Measurements from ENCODE around the gene USP21.

Gene USP21

DNA sequence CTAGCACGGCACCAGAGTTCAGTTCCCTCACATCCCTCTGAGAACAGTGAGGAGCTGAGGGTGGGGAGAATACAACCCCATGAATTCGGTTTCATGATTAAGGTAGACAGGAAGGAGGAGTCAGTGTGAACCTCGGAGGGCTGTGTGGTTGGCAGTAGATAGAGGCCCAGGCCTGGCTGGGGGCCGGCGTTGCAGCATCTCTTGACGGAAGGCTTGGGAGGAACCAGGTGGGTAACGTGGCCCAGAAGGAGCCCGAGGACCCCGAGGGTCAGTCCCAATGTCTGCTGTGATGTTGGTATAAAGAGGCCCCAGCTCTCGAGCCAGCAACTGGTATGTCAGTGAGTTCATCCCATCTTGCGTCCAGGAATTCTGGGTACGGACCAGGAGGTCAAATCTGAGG, 12.4 kb downstream of the USP21 start:
- no peak for DNase-seq (ENCODE audit: extremely low read depth, low read depth)
- TF ChIP-seq, protein P1, sequence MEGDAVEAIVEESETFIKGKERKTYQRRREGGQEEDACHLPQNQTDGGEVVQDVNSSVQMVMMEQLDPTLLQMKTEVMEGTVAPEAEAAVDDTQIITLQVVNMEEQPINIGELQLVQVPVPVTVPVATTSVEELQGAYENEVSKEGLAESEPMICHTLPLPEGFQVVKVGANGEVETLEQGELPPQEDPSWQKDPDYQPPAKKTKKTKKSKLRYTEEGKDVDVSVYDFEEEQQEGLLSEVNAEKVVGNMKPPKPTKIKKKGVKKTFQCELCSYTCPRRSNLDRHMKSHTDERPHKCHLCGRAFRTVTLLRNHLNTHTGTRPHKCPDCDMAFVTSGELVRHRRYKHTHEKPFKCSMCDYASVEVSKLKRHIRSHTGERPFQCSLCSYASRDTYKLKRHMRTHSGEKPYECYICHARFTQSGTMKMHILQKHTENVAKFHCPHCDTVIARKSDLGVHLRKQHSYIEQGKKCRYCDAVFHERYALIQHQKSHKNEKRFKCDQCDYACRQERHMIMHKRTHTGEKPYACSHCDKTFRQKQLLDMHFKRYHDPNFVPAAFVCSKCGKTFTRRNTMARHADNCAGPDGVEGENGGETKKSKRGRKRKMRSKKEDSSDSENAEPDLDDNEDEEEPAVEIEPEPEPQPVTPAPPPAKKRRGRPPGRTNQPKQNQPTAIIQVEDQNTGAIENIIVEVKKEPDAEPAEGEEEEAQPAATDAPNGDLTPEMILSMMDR (IDR thresholded peaks at IDR 0.05; ENCODE audit: low read depth, low read length, missing control alignments), result no peak
- no peak overlapping the region for H3K4me3 ChIP-seq (replicated peaks; ENCODE audit: low read depth, low read length)

DNA sequence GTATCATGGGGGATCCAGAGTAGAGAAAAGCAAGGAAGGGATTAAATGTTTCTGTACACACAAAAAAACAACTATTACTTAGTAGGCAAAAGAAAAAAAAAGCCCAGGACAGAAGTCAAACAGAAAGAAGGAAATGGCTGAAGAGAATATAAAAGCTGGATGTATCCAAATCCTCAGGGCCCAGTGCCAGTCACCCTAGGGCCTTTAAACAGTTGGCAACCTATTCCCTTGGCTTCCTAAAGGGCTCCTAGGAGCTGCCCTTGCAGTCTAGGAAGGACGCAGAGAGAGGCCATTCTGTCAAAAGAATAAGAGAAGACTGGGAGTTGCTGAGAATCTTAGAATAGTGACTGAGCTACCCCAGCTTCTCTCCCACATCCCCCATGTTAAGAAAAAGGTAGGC, 13.0 kb downstream of the USP21 start:
- TF ChIP-seq, protein P1 (IDR thresholded peaks at IDR 0.05; ENCODE audit: low read depth, low read length, missing control alignments), result no peak
- DNase-seq (ENCODE audit: extremely low read depth, low read depth), result no peak
- no peak overlapping the region for H3K4me3 ChIP-seq (replicated peaks; ENCODE audit: low read depth, low read length)

DNA sequence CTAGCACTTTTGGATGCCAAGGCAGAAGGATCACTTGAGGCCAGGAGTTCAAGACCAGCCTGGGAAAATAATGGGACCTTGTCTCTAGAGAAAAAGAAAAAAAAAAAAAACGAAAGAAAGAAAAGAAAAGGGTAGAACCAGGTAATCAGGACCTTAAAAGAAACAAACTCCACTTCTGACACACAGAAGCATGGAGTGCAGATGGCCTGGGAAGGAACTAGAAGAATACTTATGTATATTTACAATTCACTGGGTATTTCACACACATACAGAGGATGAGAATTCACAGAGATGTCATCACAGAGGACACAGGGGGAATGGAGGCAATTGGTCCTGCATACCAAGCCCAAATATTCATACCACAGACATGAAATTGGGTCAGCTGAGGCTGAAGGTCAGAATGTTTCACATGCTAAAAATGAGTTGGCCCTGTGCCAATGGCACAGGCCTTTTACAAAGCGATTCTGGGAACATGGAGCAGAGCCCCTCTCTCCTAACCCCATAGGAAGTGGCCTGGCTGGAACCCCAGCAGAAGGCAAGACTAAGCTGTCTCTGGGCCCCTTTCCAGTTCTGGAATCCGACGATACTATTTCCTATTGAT, 13.6 kb downstream of the USP21 start:
- TF ChIP-seq, protein P1 (IDR thresholded peaks at IDR 0.05; ENCODE audit: low read depth, low read length, missing control alignments), result no peak
- no peak overlapping the region for H3K4me3 ChIP-seq (replicated peaks; ENCODE audit: low read depth, low read length)
- DNase-seq (ENCODE audit: extremely low read depth, low read depth), result no peak

DNA sequence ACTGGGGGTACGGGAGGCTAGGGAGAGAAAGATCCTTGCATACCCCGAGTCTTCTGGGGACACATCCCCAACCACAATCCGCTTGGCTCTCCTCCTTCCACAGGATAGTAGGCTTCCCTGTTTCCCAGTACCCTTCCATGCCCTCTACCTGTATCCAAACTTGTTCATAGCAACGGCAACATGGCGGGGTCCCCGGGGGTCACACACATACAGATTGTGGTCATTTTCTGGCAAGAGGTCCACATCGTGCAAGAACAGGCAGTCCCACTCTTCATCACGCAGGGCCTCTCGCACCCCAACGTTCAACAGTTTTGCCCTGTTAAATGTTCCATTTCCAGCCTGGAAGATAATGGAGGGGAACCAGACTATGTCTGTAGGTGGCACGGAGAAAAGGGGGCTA, 14.4 kb downstream of the USP21 start:
- DNase-seq (ENCODE audit: extremely low read depth, low read depth), result no peak
- TF ChIP-seq, protein P1 (IDR thresholded peaks at IDR 0.05; ENCODE audit: low read depth, low read length, missing control alignments), result no peak
- H3K4me3 ChIP-seq (replicated peaks; ENCODE audit: low read depth, low read length), result no peak overlapping the region

DNA sequence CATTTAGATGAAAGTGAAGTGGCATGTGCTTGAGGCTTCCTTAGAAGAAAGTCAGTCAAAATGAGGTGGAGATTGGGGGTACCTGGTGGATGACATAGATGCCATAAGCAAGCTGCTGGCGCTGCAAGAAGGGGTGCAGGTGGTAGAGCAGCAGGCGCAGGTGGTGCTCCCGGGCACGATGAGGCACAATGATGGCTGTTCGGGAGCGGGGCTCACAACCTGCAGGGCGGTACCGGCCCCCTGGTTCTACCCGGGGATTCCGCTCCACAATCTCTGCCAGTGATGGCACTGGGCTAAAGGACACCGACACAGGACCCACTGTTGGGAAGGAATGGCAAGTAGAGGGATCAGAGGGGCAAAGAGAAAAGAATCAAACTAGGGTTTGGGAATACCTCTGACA, 15.6 kb downstream of the USP21 start:
- DNase-seq (ENCODE audit: extremely low read depth, low read depth), result no peak
- TF ChIP-seq, protein P1 (IDR thresholded peaks at IDR 0.05; ENCODE audit: low read depth, low read length, missing control alignments), result no peak

DNA sequence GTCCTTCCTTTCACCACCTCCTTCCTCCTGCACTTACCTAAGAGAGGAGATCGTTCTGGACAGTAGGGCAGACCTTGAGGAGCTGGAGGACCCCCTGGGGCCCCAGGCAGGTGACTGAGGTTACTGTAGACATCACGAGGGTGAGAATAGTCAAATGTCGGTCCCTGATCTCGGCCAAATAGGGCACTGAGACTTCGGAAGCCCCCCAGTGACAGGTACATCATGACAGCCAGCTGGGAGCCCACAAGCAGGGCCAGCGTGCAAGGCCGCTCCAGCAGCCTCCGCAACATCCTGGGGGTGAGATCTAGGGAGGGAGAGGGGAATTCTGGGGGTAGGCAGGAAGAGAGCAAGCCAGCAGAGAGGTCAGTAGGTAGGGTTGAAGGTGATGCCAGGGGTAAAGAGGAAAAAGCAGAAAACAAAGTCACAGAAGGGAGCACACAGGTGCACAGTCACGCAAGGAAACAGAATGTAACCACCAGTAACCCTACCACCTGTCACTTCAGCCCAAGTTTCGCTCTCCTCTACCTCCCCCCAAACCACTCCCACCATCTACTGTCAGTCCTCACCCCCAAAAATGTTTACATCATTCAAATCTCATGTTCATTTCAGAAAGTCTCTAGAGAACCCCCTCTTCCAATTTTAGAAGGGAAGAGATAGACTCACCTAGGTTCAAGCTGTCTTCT, 16.6 kb downstream of the USP21 start:
- H3K4me3 ChIP-seq (replicated peaks; ENCODE audit: low read depth, low read length), result peak overlapping the region; percentile 81
- DNase-seq (ENCODE audit: extremely low read depth, low read depth), result no peak
- TF ChIP-seq, protein P1 (IDR thresholded peaks at IDR 0.05; ENCODE audit: low read depth, low read length, missing control alignments), result no peak

More for the DNA sequence above, 15.6 kb downstream of the USP21 start:
- H3K4me3 ChIP-seq (replicated peaks; ENCODE audit: low read depth, low read length), result no peak overlapping the region

Data from HFF-Myc (cell line).